H1 (cell line): ENCODE measurements around the gene TTC21A. TPM values are rescaled to one million over a fixed set of nuclear protein-coding genes. Genes with fewer than 3 reads are reported as not detected.

Experiments used
- CTCF ChIA-PET: fragments of 300-600 bp; sonication (Branson Sonifier 250); formaldehyde crosslinking; loops from one replicate; lab custom pipeline; 2021; ENCODE audit not compliant: partially characterized antibody; lab: Charles Lee
- POLR2A ChIA-PET: fragments of 300-600 bp; sonication (Branson Sonifier 250); formaldehyde crosslinking; loops from one replicate; lab custom pipeline; 2021; ENCODE audit warnings: inconsistent platforms; ENCODE audit not compliant: partially characterized antibody; lab: Charles Lee
- DNase-seq, 2 experiments: peaks; one replicate each; pipeline versions ENCODE4 v3.0.0 to v3.0.0-alpha.2; 2010 to 2022; ENCODE audit warnings: low spot score in 2 of 2, low read depth in 1 of 2, mixed read lengths in 1 of 2
- FAIRE-seq: peaks from 2 replicates; lab custom pipeline; 2011; peaks lifted over from hg19 to GRCh38; lab: Jason Lieb, UNC
- H2AFZ ChIP-seq: 2 replicates; pipeline ENCODE4 v1.8.1; 2012; ENCODE audit warnings: low read length, inconsistent platforms
- H2AK5ac ChIP-seq: 2 replicates; pipeline ENCODE4 v1.6.1; 2013; ENCODE audit warnings: low read depth, low read length
- H2BK120ac ChIP-seq: replicated peaks from 2 replicates; pipeline ENCODE3; 2013; ENCODE audit warnings: low read depth, low read length, inconsistent platforms
- H2BK12ac ChIP-seq: 2 replicates; pipeline ENCODE4 v1.6.1; 2013; ENCODE audit warnings: low read depth, low read length
- H2BK15ac ChIP-seq: 2 replicates; pipeline ENCODE4 v1.6.1; 2013; ENCODE audit warnings: low read length
- H2BK20ac ChIP-seq: 2 replicates; pipeline ENCODE4 v1.6.1; 2013; ENCODE audit warnings: low read length
- H2BK5ac ChIP-seq: 2 replicates; pipeline ENCODE4 v1.6.1; 2013; ENCODE audit warnings: low read depth, low read length
- H3K14ac ChIP-seq: 2 replicates; pipeline ENCODE4 v1.6.1; 2013; ENCODE audit warnings: inconsistent platforms; ENCODE audit not compliant: insufficient read length
- H3K18ac ChIP-seq: 2 replicates; pipeline ENCODE4 v1.6.1; 2013; ENCODE audit warnings: low read length; ENCODE audit errors: extremely low read depth
- H3K23ac ChIP-seq: 2 replicates; pipeline ENCODE4 v1.6.1; 2013; ENCODE audit warnings: inconsistent platforms; ENCODE audit not compliant: insufficient read length
- H3K23me2 ChIP-seq: 2 replicates; pipeline ENCODE4 v1.6.1; 2013; ENCODE audit warnings: low read depth, low read length
- H3K27ac ChIP-seq: 2 replicates; pipeline ENCODE4 v1.6.1; 2011; ENCODE audit warnings: low read depth, low read length, inconsistent platforms
- H3K27me3 ChIP-seq, 4 experiments: replicated peaks in 1 of 4; 1 replicate in 1 of 4; 2 replicates in 3 of 4; pipeline versions ENCODE4 v1.6.1 to v1.8.1; 2011 to 2013; ENCODE audit warnings: low read length in 3 of 4, mild to moderate bottlenecking in 3 of 4, inconsistent platforms in 2 of 4, mixed read lengths in 2 of 4, moderate library complexity in 1 of 4; ENCODE audit not compliant: control insufficient read depth in 3 of 4, insufficient read depth in 3 of 4; ENCODE audit errors: extremely low read depth in 1 of 4
- H3K36me3 ChIP-seq, 4 experiments: 2 replicates each; pipeline versions ENCODE4 v1.6.1 to v1.8.1; 2011 to 2013; ENCODE audit warnings: mild to moderate bottlenecking in 4 of 4, low read length in 3 of 4, moderate library complexity in 2 of 4, control low read depth in 1 of 4, inconsistent platforms in 1 of 4; ENCODE audit not compliant: insufficient read depth in 4 of 4, control insufficient read depth in 2 of 4
- H3K4ac ChIP-seq: replicated peaks from 2 replicates; pipeline ENCODE3; 2013; ENCODE audit warnings: low read length, low read depth, mixed read lengths, inconsistent platforms; ENCODE audit not compliant: insufficient read length
- H3K4me1 ChIP-seq, 4 experiments: replicated peaks in 1 of 4; 1 replicate in 1 of 4; 2 replicates in 3 of 4; pipeline versions ENCODE4 v1.6.1 to v1.8.1; 2011 to 2013; ENCODE audit warnings: low read length in 3 of 4, inconsistent platforms in 2 of 4, mixed read lengths in 1 of 4; ENCODE audit not compliant: insufficient read depth in 4 of 4, control insufficient read depth in 3 of 4
- H3K4me2 ChIP-seq, 2 experiments: 2 replicates each; pipeline versions ENCODE4 v1.6.1 to v1.8.1; 2011 to 2013; ENCODE audit warnings: low read depth in 2 of 2, low read length in 2 of 2, control low read depth in 1 of 2, inconsistent platforms in 1 of 2, mild to moderate bottlenecking in 1 of 2; ENCODE audit not compliant: insufficient read depth in 1 of 2
- H3K4me3 ChIP-seq, 4 experiments: fragments of 200-600, 300-600 bp in 1 of 4; sonication (generic), shearing (Covaris generic), sonication (Bioruptor Twin) in 1 of 4; 2 replicates each; pipeline versions ENCODE4 v1.5.1 to v1.8.1; 2011 to 2016; ENCODE audit warnings: low read length in 4 of 4, low read depth in 3 of 4, control low read depth in 2 of 4, inconsistent platforms in 2 of 4, mild to moderate bottlenecking in 2 of 4, mixed read lengths in 1 of 4, moderate library complexity in 1 of 4; ENCODE audit not compliant: insufficient read depth in 2 of 4; ENCODE audit errors: extremely low read depth in 1 of 4
- H3K56ac ChIP-seq: replicated peaks from 2 replicates; pipeline ENCODE3; 2013; ENCODE audit warnings: low read depth, mild to moderate bottlenecking, mixed read lengths, low read length, inconsistent platforms; ENCODE audit not compliant: insufficient read length
- H3K79me1 ChIP-seq: 2 replicates; pipeline ENCODE4 v1.6.1; 2013; ENCODE audit warnings: low read depth, low read length, control low read depth
- H3K79me2 ChIP-seq, 2 experiments: 2 replicates each; pipeline versions ENCODE4 v1.6.1 to v1.8.1; 2012 to 2013; ENCODE audit warnings: low read length in 2 of 2, mild to moderate bottlenecking in 2 of 2, inconsistent platforms in 1 of 2; ENCODE audit not compliant: insufficient read depth in 2 of 2, control insufficient read depth in 1 of 2
- H3K9ac ChIP-seq, 4 experiments: replicated peaks in 1 of 4; 1 replicate in 1 of 4; 2 replicates in 3 of 4; pipeline versions ENCODE4 v1.6.1 to v1.8.1; 2011 to 2013; ENCODE audit warnings: low read depth in 3 of 4, low read length in 3 of 4, control low read depth in 2 of 4, mild to moderate bottlenecking in 2 of 4, moderate library complexity in 2 of 4, inconsistent platforms in 1 of 4; ENCODE audit errors: extremely low read depth in 1 of 4
- H3K9me3 ChIP-seq, 2 experiments: 2 replicates each; pipeline versions ENCODE4 v1.6.1 to v1.8.1; 2012 to 2013; ENCODE audit warnings: mild to moderate bottlenecking in 2 of 2, moderate library complexity in 2 of 2, control low read depth in 1 of 2, inconsistent platforms in 1 of 2, low read depth in 1 of 2, low read length in 1 of 2, mixed read lengths in 1 of 2; ENCODE audit not compliant: insufficient read depth in 2 of 2
- H4K20me1 ChIP-seq, 2 experiments: replicated peaks in 1 of 2; 2 replicates each; pipeline versions ENCODE3 to v1.8.1; 2011 to 2013; ENCODE audit warnings: inconsistent platforms in 2 of 2, low read length in 2 of 2, mild to moderate bottlenecking in 1 of 2; ENCODE audit not compliant: insufficient read depth in 2 of 2, control insufficient read depth in 1 of 2
- H4K5ac ChIP-seq: 2 replicates; pipeline ENCODE4 v1.6.1; 2013; ENCODE audit warnings: low read length, low read depth, mixed read lengths, inconsistent platforms; ENCODE audit not compliant: insufficient read length
- H4K8ac ChIP-seq: 2 replicates; pipeline ENCODE4 v1.8.0; 2013; ENCODE audit warnings: mild to moderate bottlenecking, moderate library complexity, low read length, inconsistent platforms; ENCODE audit not compliant: insufficient read depth; ENCODE audit errors: extremely low read depth
- H4K91ac ChIP-seq: replicated peaks from 2 replicates; pipeline ENCODE3; 2013; ENCODE audit warnings: low read length, mixed read lengths, inconsistent platforms; ENCODE audit not compliant: insufficient read length
- ASH2L ChIP-seq: fragments of 200-600, 300-600 bp; sonication (generic); IDR thresholded peaks from one replicate; pipeline ENCODE4 v1.7.1; 2017; ENCODE audit warnings: low read length
- BACH1 ChIP-seq: IDR thresholded peaks from 2 replicates; pipeline ENCODE4 v1.6.1; 2012; ENCODE audit warnings: low read length, improper control_type of control experiment
- EP300 ChIP-seq, 2 experiments: IDR thresholded peaks; 1 replicate in 1 of 2; 2 replicates in 1 of 2; pipeline ENCODE4 v1.6.1; 2011 to 2012; ENCODE audit warnings: low read depth in 2 of 2, low read length in 2 of 2, mild to moderate bottlenecking in 2 of 2, borderline replicate concordance in 1 of 2, inconsistent platforms in 1 of 2, moderate library complexity in 1 of 2
- HDAC2 ChIP-seq, 2 experiments: fragments of 300-600 bp in 1 of 2; sonication (generic) in 1 of 2; IDR thresholded peaks; 2 replicates each; pipeline ENCODE4 v1.6.1; 2011 to 2012; ENCODE audit warnings: low read depth in 2 of 2, low read length in 2 of 2, mild to moderate bottlenecking in 2 of 2, moderate library complexity in 2 of 2, borderline replicate concordance in 1 of 2, inconsistent platforms in 1 of 2
- KDM1A ChIP-seq: fragments of 200-600, 300-600 bp; sonication (generic); IDR thresholded peaks from 2 replicates; pipeline ENCODE4 v1.7.1; 2016; ENCODE audit warnings: mild to moderate bottlenecking, low read length, borderline replicate concordance
- RBBP5 ChIP-seq: IDR thresholded peaks from 2 replicates; pipeline ENCODE4 v1.7.1; 2012; ENCODE audit warnings: low read depth, mild to moderate bottlenecking, inconsistent platforms, low read length, moderate library complexity, borderline replicate concordance
- SIN3A ChIP-seq, 2 experiments: IDR thresholded peaks in 1 of 2; conservative IDR thresholded peaks in 1 of 2; 2 replicates each; pipeline ENCODE4 v1.6.1; 2011 to 2012; ENCODE audit warnings: low read length in 2 of 2, improper control_type of control experiment in 1 of 2, low read depth in 1 of 2, mild to moderate bottlenecking in 1 of 2
- SUZ12 ChIP-seq: fragments of 200-600 bp; sonication (generic); IDR thresholded peaks from 2 replicates; pipeline ENCODE4 v1.6.1; 2012; ENCODE audit warnings: mild to moderate bottlenecking, inconsistent platforms, low read length, moderate library complexity, mixed read lengths
- WGBS, 2 experiments: shearing (Covaris generic) in 1 of 2; methylation state at CpG; one replicate each; pipeline versions ENCODE4 v1.1.6 to v1.1.7; 2013 to 2015; ENCODE audit warnings: low lambda C conversion rate in 2 of 2, mixed read lengths in 2 of 2, inconsistent platforms in 1 of 2, low coverage in 1 of 2, missing lambda C conversion rate in 1 of 2; ENCODE audit not compliant: insufficient replicate concordance in 2 of 2, insufficient coverage in 1 of 2, insufficient read length in 1 of 2; ENCODE audit errors: extremely low coverage in 1 of 2, missing lambda C conversion rate in 1 of 2; 5-methylcytosine and 5-hydroxymethylcytosine counted together
- polyA plus RNA-seq, 7 experiments: library from polyadenylated mRNA; depleted of rRNA in 3 of 7; stranded (reverse) in 5 of 7; unstranded in 2 of 7; fragments of >200 nt in 5 of 7; fragments of 200-250 nt in 2 of 7; gene quantifications; 1 replicate in 5 of 7; 2 replicates in 1 of 7; 4 replicates in 1 of 7; pipeline versions ENCODE4 v1.2.1 to v1.2.3, GENCODE V29; 2011 to 2013; ENCODE audit warnings: missing spikeins in 2 of 7, mixed read lengths in 2 of 7
- total RNA-seq: library from RNA; stranded (reverse); fragmentation: NEBNext Ultra II Directional; extraction: Animal tissue kit (Norgen Biotek cat#: 25700); gene quantifications from 2 replicates; pipeline ENCODE4 v1.2.1, GENCODE V29; 2021
- TF ChIP-seq, protein P1 (sequence below): IDR thresholded peaks from 2 replicates; pipeline ENCODE4 v1.6.1; 2012; ENCODE audit warnings: inconsistent platforms

Gene TTC21A
- total and polyA plus RNA-seq, 2 of the 8 experiments (the other 6 are each of a cell fraction or from before 2014, with no cell fraction given): 2.3 to 2.8 TPM

DNA sequence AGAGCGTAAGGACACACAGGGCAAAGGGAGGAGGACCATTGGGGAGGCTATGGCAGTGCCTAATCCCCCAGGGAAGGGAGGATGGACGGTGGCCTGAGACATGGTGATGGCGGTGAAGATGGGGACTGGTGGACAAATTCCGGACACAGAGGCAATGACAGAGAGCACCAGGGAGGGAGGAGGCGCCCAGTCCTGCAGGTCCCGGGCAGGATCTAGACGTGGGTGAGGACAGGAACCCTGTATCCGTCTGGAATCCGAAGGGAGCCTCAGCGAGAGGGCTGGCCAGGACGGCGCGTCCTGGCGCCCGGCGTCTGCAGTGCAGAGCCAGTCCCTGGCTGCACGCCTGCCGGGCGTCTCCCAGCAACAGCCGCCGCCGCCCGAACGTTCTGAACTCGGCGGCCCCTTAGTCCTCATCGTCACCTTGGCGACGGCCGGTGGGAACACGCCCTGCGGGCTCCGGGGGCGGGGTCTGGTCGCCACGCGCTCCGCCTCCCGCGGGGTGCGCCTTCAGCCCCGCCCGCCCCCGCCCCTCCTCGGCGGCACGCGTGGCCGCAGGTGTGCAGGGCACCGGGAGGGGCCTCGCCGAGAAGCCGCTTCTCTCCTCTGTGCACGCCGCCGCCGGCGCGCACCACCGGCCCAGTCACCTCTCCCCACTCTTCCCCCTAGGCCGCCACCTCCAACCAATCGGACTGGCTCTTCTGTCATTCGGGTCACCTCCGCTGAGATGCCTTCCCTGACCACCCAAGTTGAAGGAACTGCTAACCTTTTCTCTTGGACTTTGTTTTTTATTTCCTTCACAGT lies 73.3 kb downstream of the TTC21A start:
- ChIA-PET CTCF (interaction anchor here (1.0 to 17.0 kb wide), 7 partner anchors 9 to 111 kb away, joined by 3 to 366 read pairs (median 9); no protein-coding TSS in a partner anchor), POLR2A (interaction anchor here (1.2 to 1.6 kb wide), 3 partner anchors 11 to 33 kb away, joined by 3 to 7 read pairs (median 4); no protein-coding TSS in a partner anchor)
- Histone ChIP-seq H2BK15ac (peak overlapping the region; percentile 96; the same call in 1 of the 2 replicates), H3K36me3 (no peaks in the 10 kb centered on the region), H3K4me3 (peak overlapping the region; percentile 26 to 61 (median 52)), H2AK5ac (peak overlapping the region; percentile 20; the same call in 1 of the 2 replicates), H3K23me2 (peaks cover 2% of the 10 kb centered on the region; the same call in 1 of the 2 replicates), H3K14ac (no peak overlapping the region), H2BK20ac (no peak overlapping the region; the same call in 1 of the 2 replicates), H4K91ac (peak overlapping the region; percentile 68), H3K27ac (no peak overlapping the region), H3K56ac (peak overlapping the region; percentile 42), H3K79me2 (no peaks in the 10 kb centered on the region), H2AFZ (peak overlapping the region; percentile 91; the same call in 1 of the 2 replicates), H3K18ac (peak overlapping the region; percentile 14; the same call in 1 of the 2 replicates), H3K4me1 (peaks cover 4 to 20% (median 13%) of the 10 kb centered on the region in 4 experiments), H3K9ac (peak overlapping the region in 2 of 4 experiments; percentile 1 to 13; a peak in 3 of 7 replicates), H3K27me3 (peaks cover 0 to 12% (median 10%) of the 10 kb centered on the region in 4 experiments; a peak in 6 of 7 replicates), H2BK120ac (no peak overlapping the region), H3K23ac (no peak overlapping the region), H4K5ac (peak overlapping the region; percentile 24), H2BK12ac (peak overlapping the region; percentile 4; the same call in 1 of the 2 replicates), H3K79me1 (no peaks in the 10 kb centered on the region), H2BK5ac (peak overlapping the region; percentile 16; the same call in 1 of the 2 replicates), H4K20me1 (peaks cover 0 to 1% of the 10 kb centered on the region in 2 experiments), H3K9me3 (no peaks in the 10 kb centered on the region), H4K8ac (peak overlapping the region; percentile 83; the same call in 1 of the 2 replicates), H3K4me2 (peak overlapping the region; percentile 84 to 99), H3K4ac (peak overlapping the region; percentile 28)
- WGBS, 2 experiments: 4% methylated on average over 45 of the region's 64 CpGs; no CpG with 5 or more reads in 1 of the 2 experiments
- DNase-seq (peak; percentile 62 to 94), FAIRE-seq (no peak)
- TF ChIP-seq, protein P1, sequence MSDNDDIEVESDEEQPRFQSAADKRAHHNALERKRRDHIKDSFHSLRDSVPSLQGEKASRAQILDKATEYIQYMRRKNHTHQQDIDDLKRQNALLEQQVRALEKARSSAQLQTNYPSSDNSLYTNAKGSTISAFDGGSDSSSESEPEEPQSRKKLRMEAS: peak; percentile 69
- TF ChIP-seq EP300 (IDR thresholded peaks at IDR 0.05; ENCODE audit: borderline replicate concordance in 1 of 2, low read depth in 2 of 2, low read length in 2 of 2) (no peak), HDAC2 (IDR thresholded peaks at IDR 0.05; ENCODE audit: borderline replicate concordance in 1 of 2, low read depth in 2 of 2, low read length in 2 of 2) (0 out of 4 replicates have a peak, but pooled peaks of 1 of the 2 experiments have one; percentile 85), ASH2L (peak; percentile 36), BACH1 (peak; percentile 61; the same call in 1 of the 2 replicates), SIN3A (conservative IDR thresholded peaks at IDR 0.05 in 1 of 2, IDR thresholded peaks at IDR 0.05 in 1 of 2; ENCODE audit: low read depth in 1 of 2, low read length in 2 of 2) (peak; percentile 84 to 94; a peak in 2 of 4 replicates), RBBP5 (no peak), KDM1A (no peak), SUZ12 (no peak)
